Liver (tissue), 3 donors: ENCODE results near the gene ACRV1.
"Not testable (repeated sequence)": the region's sequence is repeated elsewhere in the genome, so short reads cannot be mapped to it uniquely, and the experiment has no call there.

ENCODE experiments used
- JUND ChIP-seq, 2 donors: IDR thresholded peaks; 2 replicates each; pipeline ENCODE4 v1.6.1; 2016; ENCODE audit warnings: antibody characterized with exemption in 2 of 2
- REST ChIP-seq: IDR thresholded peaks from 2 replicates; pipeline ENCODE4 v1.6.1; 2016; ENCODE audit warnings: antibody characterized with exemption, mild to moderate bottlenecking
- TAF1 ChIP-seq: conservative IDR thresholded peaks from 2 replicates; pipeline ENCODE4 v1.6.1; 2016; ENCODE audit warnings: antibody characterized with exemption, mild to moderate bottlenecking
- TF ChIP-seq, protein P1 (sequence below): fragments of 150-350 bp; IDR thresholded peaks from 2 replicates; pipeline ENCODE4 v1.5.1; 2017; ENCODE audit warnings: improper control_type of control experiment, low read depth, low read length; ENCODE audit not compliant: missing input control
- TF ChIP-seq, protein P2 (sequence below): IDR thresholded peaks from 2 replicates; pipeline ENCODE4 v1.6.1; 2016; ENCODE audit warnings: antibody characterized with exemption
- donor health status: healthy.
- donor health status: healthy.

DNA sequence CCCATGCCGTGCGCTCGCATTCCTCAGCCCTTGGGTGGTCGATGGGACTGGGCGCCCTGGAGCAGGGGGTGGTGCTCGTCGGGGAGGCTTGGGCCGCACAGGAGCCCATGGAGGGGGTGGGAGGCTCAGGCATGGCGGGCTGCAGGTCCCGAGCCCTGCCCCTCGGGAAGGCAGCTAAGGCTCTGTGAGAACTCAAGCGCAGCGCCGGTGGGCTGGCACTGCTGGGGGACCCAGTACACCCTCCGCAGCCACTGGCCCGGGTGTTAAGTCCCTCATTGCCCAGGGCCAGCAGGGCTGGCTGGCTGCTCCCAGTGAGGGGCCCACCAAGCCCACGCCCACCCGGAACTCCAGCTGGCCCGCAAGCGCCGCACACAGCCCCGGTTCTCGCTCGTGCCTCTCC, 24.0 kb upstream of the ACRV1 start:
- not testable (repeated sequence) for TF ChIP-seq JUND (IDR thresholded peaks at IDR 0.05); REST; TAF1
- TF ChIP-seq, protein P1, sequence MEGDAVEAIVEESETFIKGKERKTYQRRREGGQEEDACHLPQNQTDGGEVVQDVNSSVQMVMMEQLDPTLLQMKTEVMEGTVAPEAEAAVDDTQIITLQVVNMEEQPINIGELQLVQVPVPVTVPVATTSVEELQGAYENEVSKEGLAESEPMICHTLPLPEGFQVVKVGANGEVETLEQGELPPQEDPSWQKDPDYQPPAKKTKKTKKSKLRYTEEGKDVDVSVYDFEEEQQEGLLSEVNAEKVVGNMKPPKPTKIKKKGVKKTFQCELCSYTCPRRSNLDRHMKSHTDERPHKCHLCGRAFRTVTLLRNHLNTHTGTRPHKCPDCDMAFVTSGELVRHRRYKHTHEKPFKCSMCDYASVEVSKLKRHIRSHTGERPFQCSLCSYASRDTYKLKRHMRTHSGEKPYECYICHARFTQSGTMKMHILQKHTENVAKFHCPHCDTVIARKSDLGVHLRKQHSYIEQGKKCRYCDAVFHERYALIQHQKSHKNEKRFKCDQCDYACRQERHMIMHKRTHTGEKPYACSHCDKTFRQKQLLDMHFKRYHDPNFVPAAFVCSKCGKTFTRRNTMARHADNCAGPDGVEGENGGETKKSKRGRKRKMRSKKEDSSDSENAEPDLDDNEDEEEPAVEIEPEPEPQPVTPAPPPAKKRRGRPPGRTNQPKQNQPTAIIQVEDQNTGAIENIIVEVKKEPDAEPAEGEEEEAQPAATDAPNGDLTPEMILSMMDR = not testable (repeated sequence)
- TF ChIP-seq, protein P2, sequence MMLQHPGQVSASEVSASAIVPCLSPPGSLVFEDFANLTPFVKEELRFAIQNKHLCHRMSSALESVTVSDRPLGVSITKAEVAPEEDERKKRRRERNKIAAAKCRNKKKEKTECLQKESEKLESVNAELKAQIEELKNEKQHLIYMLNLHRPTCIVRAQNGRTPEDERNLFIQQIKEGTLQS = not testable (repeated sequence)
